Fibroblast of villous mesenchyme (primary cell): ENCODE data around the gene CATSPERB. TPM values are rescaled to one million over a fixed set of nuclear protein-coding genes. Genes with fewer than 3 reads are reported as not detected.
A peak's percentile ranks its signal among the peaks of the same experiment; 100 is the strongest.

Experiments used
- DNase-seq: peaks from one replicate; pipeline ENCODE4 v3.0.0-alpha.2; 2010; ENCODE audit warnings: low read depth
- H3K4me3 ChIP-seq: 2 replicates; pipeline ENCODE4 v1.5.1; 2011; ENCODE audit warnings: low read depth, mild to moderate bottlenecking, low read length
- CTCF ChIP-seq: IDR thresholded peaks from 2 replicates; pipeline ENCODE4 v1.5.1; 2012; ENCODE audit warnings: low read depth, mild to moderate bottlenecking, low read length; ENCODE audit not compliant: insufficient read depth
- total RNA-seq: library from RNA; depleted of rRNA; stranded (reverse); fragments of >200 nt; gene quantifications from 2 replicates; pipeline ENCODE4 v1.2.3, GENCODE V29; 2012

Gene CATSPERB
- total RNA-seq, 1 donor: under 0.01 TPM

- H3K4me3 ChIP-seq: no peak overlapping the region
- DNase-seq: no peak
- no peak for TF ChIP-seq CTCF
Observed at GRCh38 chr14:91654836-91655235, 77.0 kb downstream of the CATSPERB start.

DNA sequence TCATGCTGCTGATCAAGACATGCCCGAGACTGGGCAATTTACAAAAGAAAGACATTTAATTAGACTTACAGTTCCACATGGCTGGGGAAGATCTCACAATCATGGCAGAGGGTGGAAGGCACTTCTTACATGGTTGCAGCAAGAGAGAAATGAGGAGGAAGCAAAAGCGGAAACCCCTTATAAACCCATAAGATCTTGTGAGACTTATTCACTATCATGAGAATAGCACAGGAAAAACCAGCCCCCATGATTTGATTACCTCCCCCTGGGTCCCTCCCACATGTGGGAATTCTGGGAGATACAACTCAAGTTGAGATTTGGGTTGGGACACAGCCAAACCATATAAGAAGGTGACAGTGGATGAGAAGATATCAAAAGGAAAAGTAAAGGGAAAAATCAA lies 78.4 kb downstream of the CATSPERB start:
- no peak for TF ChIP-seq CTCF
- no peak overlapping the region for H3K4me3 ChIP-seq
- DNase-seq: no peak

GRCh38 chr14:91649930-91650329 lies 82.0 kb downstream of the CATSPERB start:
- peak; percentile 43 for TF ChIP-seq CTCF
- DNase-seq: peak; percentile 24
- no peak overlapping the region for H3K4me3 ChIP-seq

- H3K4me3 ChIP-seq: no peak overlapping the region
- TF ChIP-seq CTCF: no peak
- no peak for DNase-seq
Observed at GRCh38 chr14:91647856-91648255, 84.0 kb downstream of the CATSPERB start.

DNA sequence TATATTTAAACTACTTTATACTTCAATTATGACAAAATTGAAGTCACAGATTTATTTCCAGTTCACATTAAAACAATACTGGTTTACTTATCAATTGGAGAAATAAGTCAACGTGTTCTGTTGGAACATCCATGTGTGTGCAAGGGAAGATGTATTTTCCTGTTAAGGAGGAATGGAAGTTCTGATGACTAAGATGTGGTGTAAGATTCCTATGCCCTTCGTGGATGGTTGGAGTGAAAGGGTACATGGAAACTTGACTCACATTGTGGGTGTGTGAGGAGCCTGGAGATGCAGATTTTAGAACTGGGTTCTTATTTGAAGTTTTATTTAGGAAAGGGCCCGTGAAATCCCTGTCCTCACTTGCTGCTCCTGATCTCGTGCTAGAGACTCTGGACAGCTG lies 95.3 kb downstream of the CATSPERB start:
- TF ChIP-seq CTCF: no peak
- H3K4me3 ChIP-seq: no peak overlapping the region
- DNase-seq: no peak

DNA sequence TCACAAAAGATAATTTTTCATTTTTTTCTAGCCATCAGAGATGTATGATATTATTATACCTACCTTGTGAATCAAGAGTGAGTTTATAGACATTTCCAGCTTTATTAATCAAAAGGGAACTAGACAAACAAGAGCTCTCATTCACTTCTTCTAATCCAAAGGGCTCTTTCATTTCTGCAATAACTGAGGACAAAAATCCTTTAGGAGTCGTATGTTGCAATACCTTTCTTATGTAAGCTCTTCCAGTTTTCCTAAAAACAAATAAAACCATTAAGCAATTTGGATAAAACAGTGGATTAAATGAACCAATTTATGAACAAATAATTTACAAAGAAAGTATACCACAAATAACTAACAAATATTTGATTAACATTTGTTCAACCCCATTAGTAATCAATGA lies 107.1 kb downstream of the CATSPERB start:
- no peak for TF ChIP-seq CTCF
- H3K4me3 ChIP-seq: no peak overlapping the region
- DNase-seq: no peak

DNA sequence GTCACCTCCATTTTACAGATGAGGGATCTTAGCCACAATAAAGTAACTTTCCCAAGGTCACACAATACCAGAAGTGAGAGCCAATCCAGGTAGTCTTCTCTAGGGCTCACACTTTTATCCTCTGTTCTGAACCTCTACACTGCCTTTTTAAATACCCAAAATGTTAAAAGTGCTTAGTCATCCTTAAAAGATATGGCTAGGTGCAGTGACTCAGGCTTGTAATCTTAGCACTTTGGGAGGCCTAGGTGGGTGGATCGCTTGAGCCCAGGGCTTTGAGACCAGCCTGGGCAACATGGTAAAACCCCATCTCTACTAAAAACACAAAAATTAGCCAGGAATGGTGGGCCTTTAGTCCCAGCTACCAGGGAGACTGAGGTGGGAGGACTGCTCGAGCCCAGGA lies 117.7 kb downstream of the CATSPERB start:
- no peak for TF ChIP-seq CTCF
- no peak for DNase-seq
- no peak overlapping the region for H3K4me3 ChIP-seq
